A673 (cell line): ENCODE results near the gene MYO7B.

Experiments used
- CTCF ChIP-seq: fragments of 300-800, 200-600 bp; sonication (generic); conservative IDR thresholded peaks from 2 replicates; pipeline ENCODE4 v1.5.1; 2017; ENCODE audit warnings: low read depth, mild to moderate bottlenecking, antibody characterized with exemption, low read length, moderate library complexity, mixed read lengths
- EZH2 ChIP-seq: fragments of 200-600 bp; sonication (generic); IDR thresholded peaks from 2 replicates; pipeline ENCODE4 v1.6.1; 2017; ENCODE audit warnings: borderline replicate concordance, low read depth, mild to moderate bottlenecking, mixed read lengths, antibody characterized with exemption, low read length; ENCODE audit not compliant: poor library complexity, severe bottlenecking

DNA sequence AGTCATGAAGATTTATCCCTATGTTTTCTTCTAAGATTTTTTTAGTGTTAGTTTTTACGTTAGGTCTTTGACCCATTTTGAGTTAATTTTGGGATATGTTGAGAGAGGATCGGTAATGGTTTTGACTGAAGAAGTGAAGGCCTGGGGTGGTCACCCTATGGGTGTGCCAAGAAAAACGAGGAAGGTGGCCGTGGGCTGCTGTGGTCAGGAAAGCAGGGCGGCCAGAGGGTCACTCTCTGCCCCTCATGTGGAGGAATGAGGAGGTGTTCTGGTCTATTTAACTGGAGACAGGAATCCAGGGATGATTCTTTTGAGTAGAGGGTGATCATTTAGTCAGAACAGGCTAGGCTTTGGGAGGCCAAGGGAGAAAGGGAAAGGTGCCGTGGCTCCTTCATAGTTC, 50.7 kb downstream of the MYO7B start:
- TF ChIP-seq EZH2: no peak
- TF ChIP-seq CTCF: no peak
